GM12878 (cell line): ENCODE results near the gene SUGP1. TPM values are rescaled to one million over a fixed set of nuclear protein-coding genes. Genes with fewer than 3 reads are reported as not detected.

Experiments
- ATAC-seq: fragments of 200-7000 bp; cut with Tn5 transposase; 3 replicates; pipeline ENCODE4 v1.9.1; 2020; ENCODE audit warnings: mild to moderate bottlenecking, moderate library complexity
- BruUV-seq: library from RNA; stranded (reverse); fragments of 400-500 nt; replicated peaks from 2 replicates; lab custom pipeline; 2021; lab: Mats Ljungman, UMichigan
- CTCF ChIA-PET: fragments of 300-600 bp; sonication (Branson Sonifier 250); formaldehyde crosslinking; extraction: SDS; loops from one replicate; lab custom pipeline; 2021; ENCODE audit warnings: inconsistent platforms; lab: Yijun Ruan, JAX
- POLR2A ChIA-PET: fragments of 350-600 bp; formaldehyde crosslinking; extraction: SDS; loops from one replicate; lab custom pipeline; 2021; ENCODE audit warnings: inconsistent platforms; lab: Charles Lee
- RAD21 ChIA-PET: fragments of 300-600 bp; sonication (Branson Sonifier 250); formaldehyde crosslinking; loops from one replicate; lab custom pipeline; 2023; ENCODE audit warnings: antibody characterized with exemption; ENCODE audit not compliant: unreplicated experiment; lab: Charles Lee
- SMC1A ChIA-PET: fragments of 300-600 bp; sonication (Branson Sonifier 250); formaldehyde crosslinking; loops from one replicate; lab custom pipeline; 2023; ENCODE audit not compliant: unreplicated experiment, uncharacterized antibody; lab: Charles Lee
- DNase-seq: peaks from one replicate; pipeline ENCODE4 v3.0.0-alpha.2; 2011; ENCODE audit warnings: low read depth, low spot score
- FAIRE-seq: peaks from 3 replicates; lab custom pipeline; 2011; peaks lifted over from hg19 to GRCh38; lab: Jason Lieb, UNC
- H2AFZ ChIP-seq: 2 replicates; pipeline ENCODE4 v1.6.0; 2011; ENCODE audit warnings: low read depth, low read length, control low read depth; ENCODE audit not compliant: control insufficient read depth
- H3K27ac ChIP-seq: 2 replicates; pipeline ENCODE4 v1.5.1; 2011; ENCODE audit warnings: control low read depth; ENCODE audit not compliant: control insufficient read depth, insufficient read depth
- H3K27me3 ChIP-seq, 2 experiments: replicated peaks in 1 of 2; 2 replicates each; pipeline versions ENCODE4 v1.6.0 to v1.6.1; 2011; ENCODE audit warnings: low read length in 1 of 2; ENCODE audit not compliant: control insufficient read depth in 2 of 2, insufficient read depth in 2 of 2
- H3K36me3 ChIP-seq, 2 experiments: 2 replicates each; pipeline ENCODE4 v1.5.1; 2011; ENCODE audit warnings: low read length in 1 of 2; ENCODE audit not compliant: control insufficient read depth in 2 of 2, insufficient read depth in 2 of 2
- H3K4me1 ChIP-seq: 2 replicates; pipeline ENCODE4 v1.6.1; 2011; ENCODE audit warnings: mild to moderate bottlenecking, low read length, moderate library complexity, mixed read lengths; ENCODE audit not compliant: control insufficient read depth, insufficient read depth
- H3K4me2 ChIP-seq: 2 replicates; pipeline ENCODE4 v1.6.0; 2011; ENCODE audit warnings: control low read depth; ENCODE audit not compliant: control insufficient read depth, insufficient read depth
- H3K4me3 ChIP-seq: fragments of 200-600 bp; sonication (generic); 2 replicates; pipeline ENCODE4 v1.5.1; 2016
- H3K79me2 ChIP-seq: 2 replicates; pipeline ENCODE4 v1.6.0; 2011; ENCODE audit warnings: low read length; ENCODE audit not compliant: control insufficient read depth, insufficient read depth
- H3K9ac ChIP-seq: 2 replicates; pipeline ENCODE4 v1.8.0; 2011; ENCODE audit warnings: low read length, control low read depth, mixed read lengths; ENCODE audit not compliant: control insufficient read depth, insufficient read depth
- H3K9me3 ChIP-seq: replicated peaks from 3 replicates; pipeline ENCODE4 v1.5.1; 2011; ENCODE audit warnings: mild to moderate bottlenecking, low read length; ENCODE audit not compliant: control insufficient read depth, insufficient read depth
- H4K20me1 ChIP-seq: 2 replicates; pipeline ENCODE4 v1.6.0; 2011; ENCODE audit not compliant: control insufficient read depth, insufficient read depth
- CREM ChIP-seq: IDR thresholded peaks from 2 replicates; pipeline ENCODE4 v1.6.1; 2014; ENCODE audit warnings: antibody characterized with exemption, low read depth
- EGR1 ChIP-seq, 2 experiments: IDR thresholded peaks; 1 replicate in 1 of 2; 2 replicates in 1 of 2; pipeline ENCODE4 v1.6.1; 2011 to 2012; ENCODE audit warnings: low read depth in 2 of 2, low read length in 2 of 2, borderline replicate concordance in 1 of 2, mild to moderate bottlenecking in 1 of 2, moderate library complexity in 1 of 2
- MXI1 ChIP-seq: fragments of 150-350 bp; IDR thresholded peaks from 2 replicates; pipeline ENCODE4 v1.6.1; 2011; ENCODE audit warnings: low read depth, mild to moderate bottlenecking, inconsistent platforms, low read length, improper control_type of control experiment
- NR2C2 ChIP-seq: IDR thresholded peaks from 2 replicates; pipeline ENCODE4 v1.6.1; 2011; ENCODE audit warnings: borderline replicate concordance, low read depth; ENCODE audit not compliant: control insufficient read depth, insufficient read length
- POLR2A ChIP-seq: IDR thresholded peaks from 2 replicates; pipeline ENCODE4 v1.6.1; 2011; ENCODE audit warnings: low read depth, mild to moderate bottlenecking, low read length
- POLR2AphosphoS5 ChIP-seq: IDR thresholded peaks from 2 replicates; pipeline ENCODE4 v1.6.1; 2011; ENCODE audit warnings: mild to moderate bottlenecking, low read length, inconsistent platforms
- SUPT20H ChIP-seq: IDR thresholded peaks from 2 replicates; pipeline ENCODE4 v1.6.1; 2011; ENCODE audit warnings: low read depth, mild to moderate bottlenecking, low read length, moderate library complexity, borderline replicate concordance; ENCODE audit not compliant: control insufficient read depth
- WGBS: methylation state at CpG from one replicate; pipeline ENCODE4 v1.1.6; 2016; ENCODE audit warnings: low lambda C conversion rate; ENCODE audit not compliant: insufficient replicate concordance, insufficient coverage; ENCODE audit errors: missing lambda C conversion rate; 5-methylcytosine and 5-hydroxymethylcytosine counted together
- in situ Hi-C: fragments of 300-500 bp; cut with MboI; formaldehyde crosslinking; loops from 9 replicates; pipeline ENCODE4 v1.14.3; 2018; ENCODE audit warnings: mixed read lengths
- intact Hi-C: fragments of 100-400 bp; cut with micrococcal nuclease; formaldehyde crosslinking; loops from one replicate; pipeline ENCODE4 v1.14.2; 2022; ENCODE audit not compliant: unreplicated experiment
- polyA plus RNA-seq, 11 experiments: library from polyadenylated mRNA; depleted of rRNA in 4 of 11; unstranded in 6 of 11; stranded (reverse) in 5 of 11; fragments of >200 nt; fragmentation: Nextera tagmentation in 4 of 11; fragmentation: Illumina TruSeq in 1 of 11; extraction: Ambion mirVana in 4 of 11; extraction: Trizol in 1 of 11; gene quantifications; 1 replicate in 1 of 11; 2 replicates in 10 of 11; pipeline versions ENCODE4 v1.2.1 to v1.2.3, GENCODE V29; 2011 to 2016; ENCODE audit warnings: inconsistent platforms in 2 of 11, missing spikeins in 2 of 11, low read depth in 1 of 11
- total RNA-seq, 4 experiments: library from RNA; depleted of rRNA in 3 of 4; stranded (reverse); fragments of >200 nt in 3 of 4; fragmentation: Illumina TruSeq in 1 of 4; extraction: Trizol in 1 of 4; gene quantifications; 2 replicates each; pipeline versions ENCODE4 v1.2.1 to v1.2.3, GENCODE V29; 2013 to 2021

Gene SUGP1
- total and polyA plus RNA-seq, 10 of the 15 experiments (the other 5 are each of a cell fraction or from before 2014, with no cell fraction given): 1.6 to 70.2 (median 38.4) TPM

GRCh38 chr19:19347401-19348110, 27.2 kb upstream of the SUGP1 start:
- Histone ChIP-seq H3K4me3 (no peak overlapping the region), H3K9me3 (no peaks in the 10 kb centered on the region), H3K27ac (no peak overlapping the region), H3K4me2 (no peak overlapping the region), H4K20me1 (no peaks in the 10 kb centered on the region), H2AFZ (no peak overlapping the region), H3K9ac (no peak overlapping the region)
- no peak for DNase-seq
- ChIA-PET POLR2A (interaction anchor here (0.5 kb wide), 1 partner anchor 12 kb away, joined by 3 read pairs; no protein-coding TSS in a partner anchor), RAD21 (no interaction called here)
- ATAC-seq: no peak
- FAIRE-seq: no peak
- in situ Hi-C loops: no loop called here
- no peak for TF ChIP-seq CREM
- TF ChIP-seq MXI1: no peak
- 0 out of 2 replicates have a peak, but pooled peaks have one; percentile 5 for TF ChIP-seq POLR2AphosphoS5
- TF ChIP-seq SUPT20H: no peak
- TF ChIP-seq NR2C2: no peak
- TF ChIP-seq, all 136 proteins: peak for 1
- Histone ChIP-seq H3K79me2 (no peaks in the 10 kb centered on the region), H3K36me3 (peaks cover 13 to 25% of the 10 kb centered on the region in 2 experiments; a peak in 3 of 4 replicates), H3K27me3 (no peaks in the 10 kb centered on the region), H3K4me1 (no peaks in the 10 kb centered on the region)
- SMC1A ChIA-PET: interaction anchor here (0.6 kb wide), 1 partner anchor 54 kb away, joined by 3 read pairs; no protein-coding TSS in a partner anchor
- CTCF ChIA-PET: interaction anchor here (0.8 to 1.4 kb wide), 2 partner anchors 17 to 143 kb away, joined by 3 read pairs; no protein-coding TSS in a partner anchor
- intact Hi-C loops: no loop called here
- 73% methylated on average over 10 of the region's 10 CpGs for WGBS
- no TSS peak for BruUV-seq

- in situ Hi-C loops (no loop called here), intact Hi-C loops (no loop called here)
- SMC1A ChIA-PET: no interaction called here
- Histone ChIP-seq H3K4me3 (no peak overlapping the region), H3K4me1 (no peaks in the 10 kb centered on the region), H3K9ac (no peak overlapping the region), H4K20me1 (no peaks in the 10 kb centered on the region), H3K27ac (no peak overlapping the region), H2AFZ (no peak overlapping the region), H3K9me3 (no peaks in the 10 kb centered on the region), H3K79me2 (no peaks in the 10 kb centered on the region), H3K36me3 (peaks cover 7 to 37% of the 10 kb centered on the region in 2 experiments; a peak in 3 of 4 replicates), H3K27me3 (no peaks in the 10 kb centered on the region), H3K4me2 (no peak overlapping the region)
- no peak for ATAC-seq
- RAD21 ChIA-PET: interaction anchor here (0.5 kb wide), 1 partner anchor 172 kb away, joined by 3 read pairs; no protein-coding TSS in a partner anchor
- TF ChIP-seq POLR2A: peak; percentile 34
- TF ChIP-seq EGR1 (IDR thresholded peaks at IDR 0.05; ENCODE audit: borderline replicate concordance in 1 of 2, low read depth in 2 of 2, low read length in 2 of 2): no peak
- DNase-seq: no peak
- CTCF ChIA-PET: interaction anchor here (1.4 kb wide), 1 partner anchor 144 kb away, joined by 3 read pairs; no protein-coding TSS in a partner anchor
- no TSS peak for BruUV-seq
- POLR2A ChIA-PET: no interaction called here
- FAIRE-seq: no peak
- 91% methylated on average over 11 of the region's 11 CpGs for WGBS
Observed at GRCh38 chr19:19345970-19346369, 25.7 kb upstream of the SUGP1 start.
